GM12872 (cell line): ENCODE measurements around the gene APBA1.

Source experiments
- CTCF ChIP-seq: IDR thresholded peaks from 3 replicates; pipeline ENCODE4 v1.5.1; 2011; ENCODE audit warnings: low read depth, mild to moderate bottlenecking, low read length, moderate library complexity; ENCODE audit not compliant: insufficient read depth

APBA1 gene

GRCh38 chr9:69585571-69585970 is 86.6 kb downstream of the APBA1 start:
- TF ChIP-seq CTCF: no peak

GRCh38 chr9:69584759-69585158 is 87.4 kb downstream of the APBA1 start:
- TF ChIP-seq CTCF: no peak

GRCh38 chr9:69583645-69584234 is 88.4 kb downstream of the APBA1 start:
- TF ChIP-seq CTCF: no peak

GRCh38 chr9:69582544-69583297 is 89.5 kb downstream of the APBA1 start:
- TF ChIP-seq CTCF: no peak

GRCh38 chr9:69582018-69582417 is 90.2 kb downstream of the APBA1 start:
- no peak for TF ChIP-seq CTCF

GRCh38 chr9:69580582-69581214 is 91.5 kb downstream of the APBA1 start:
- TF ChIP-seq CTCF: no peak

- no peak for TF ChIP-seq CTCF
Measured at GRCh38 chr9:69579760-69580581, 92.2 kb downstream of the APBA1 start.
